IPS-NIHi7 (cell line): ENCODE data around the gene PDK3.

Experiments
- DNase-seq: peaks from one replicate; pipeline ENCODE4 v3.0.0; 2012; ENCODE audit warnings: mixed read lengths; ENCODE audit errors: extremely low spot score

The PDK3 gene

DNA sequence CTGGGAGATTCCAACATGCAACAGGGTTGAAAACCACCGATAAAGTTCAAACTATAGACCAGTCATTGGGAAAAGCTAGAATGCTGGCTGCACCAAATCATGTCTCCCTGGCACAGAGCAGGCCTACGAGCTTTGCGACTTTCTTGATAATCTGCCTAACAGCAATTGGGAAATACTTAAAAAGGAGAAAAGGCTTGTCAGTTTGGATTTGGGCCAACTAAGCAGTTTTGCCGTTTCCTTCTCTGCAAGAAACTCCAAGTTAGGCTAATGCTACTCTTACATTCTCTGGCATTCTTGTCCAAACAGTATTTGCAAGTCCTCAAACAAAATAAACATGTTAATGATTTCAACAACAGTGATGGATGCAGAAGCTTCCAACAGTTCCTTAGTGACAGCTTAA is 87.9 kb downstream of the PDK3 start:
- DNase-seq: no peak

DNA sequence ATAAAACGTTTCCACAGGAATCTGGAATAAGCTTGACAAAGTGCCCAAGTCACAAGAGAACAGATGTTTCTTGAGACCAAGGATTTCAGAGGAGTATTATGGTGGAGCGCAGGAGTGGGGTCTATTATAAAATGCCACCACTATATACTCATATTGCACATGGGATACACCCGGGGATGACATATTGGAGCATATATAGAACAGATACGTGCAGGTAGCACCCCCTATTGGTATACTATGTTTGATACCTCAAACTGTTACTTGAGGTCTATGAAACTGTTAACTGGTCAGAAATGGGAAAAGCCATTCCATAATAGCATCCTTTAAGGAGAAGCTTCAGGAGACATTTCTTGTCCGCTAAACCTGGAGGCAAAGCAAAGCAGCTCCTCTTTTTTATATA is 96.0 kb downstream of the PDK3 start:
- peak; percentile 52 for DNase-seq

DNA sequence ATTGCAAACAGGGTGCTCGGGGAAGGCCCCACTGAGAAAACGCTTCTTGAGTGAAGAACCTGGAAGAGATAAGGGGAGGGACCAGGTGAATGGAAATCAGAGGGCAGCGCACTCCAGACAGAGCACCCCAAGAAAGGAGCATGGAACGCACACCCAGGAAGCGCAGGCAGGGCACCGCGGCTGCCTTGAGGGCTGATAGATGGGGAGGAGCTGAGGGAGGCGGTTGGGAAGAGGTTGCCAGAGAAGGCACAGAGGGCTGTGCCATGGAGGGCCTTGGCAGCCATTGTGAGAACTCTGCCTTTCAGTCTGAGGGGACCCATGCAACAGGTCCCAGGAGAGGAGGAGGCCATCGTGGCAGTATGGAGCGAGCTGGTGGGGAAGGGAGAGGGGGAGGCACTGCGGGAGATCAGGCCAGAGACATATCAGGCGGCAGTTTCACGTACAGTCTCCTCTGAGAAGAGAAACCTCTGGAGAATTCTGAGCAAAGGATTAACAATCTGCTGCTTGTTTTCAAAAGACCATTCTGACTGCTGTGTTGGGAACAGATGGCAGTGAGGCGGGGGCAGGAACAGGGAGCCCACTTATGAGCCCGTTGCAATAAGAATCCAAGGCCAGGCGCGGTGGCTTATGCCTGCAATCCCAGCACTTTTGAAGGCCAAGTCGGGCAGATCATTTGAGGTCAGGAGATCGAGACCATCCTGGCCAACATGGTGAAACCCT is 98.4 kb downstream of the PDK3 start:
- DNase-seq: no peak

DNA sequence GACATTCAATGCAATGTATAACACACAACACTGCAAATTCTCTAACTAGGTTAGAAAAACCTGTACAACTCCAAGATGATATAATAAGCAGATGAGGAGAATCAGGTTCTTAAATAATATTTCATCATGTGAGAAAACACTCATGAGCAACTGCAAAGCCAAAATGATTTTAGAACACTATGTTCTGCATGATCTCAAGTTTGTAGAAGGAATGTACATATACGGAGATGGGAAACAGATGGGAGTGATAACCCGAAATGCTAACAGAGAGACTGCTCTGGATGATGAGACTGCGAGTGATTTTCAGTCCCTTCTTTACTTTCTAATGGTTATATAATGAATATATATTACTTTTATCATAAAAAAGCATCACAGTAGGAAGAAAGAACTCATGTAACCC is 101.2 kb downstream of the PDK3 start:
- no peak for DNase-seq

DNA sequence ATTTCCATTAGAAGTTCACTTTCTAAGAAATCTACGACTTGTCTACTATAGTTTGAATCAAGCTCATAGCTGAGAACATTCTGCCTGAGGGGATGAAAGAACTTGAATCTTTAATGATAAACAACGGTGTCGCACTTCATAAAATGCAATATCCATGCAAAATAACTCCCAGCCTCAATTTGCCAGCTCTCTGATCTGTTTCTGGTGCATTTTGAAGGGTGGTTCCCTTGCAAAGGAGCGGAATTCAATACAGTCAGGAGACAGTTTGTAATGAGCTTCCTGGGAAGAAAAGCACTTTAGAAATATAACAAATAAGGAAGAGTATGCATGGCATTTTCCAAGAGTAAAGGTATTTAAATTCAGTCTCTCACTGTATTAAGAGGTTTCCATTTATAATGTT is 102.1 kb downstream of the PDK3 start:
- no peak for DNase-seq

DNA sequence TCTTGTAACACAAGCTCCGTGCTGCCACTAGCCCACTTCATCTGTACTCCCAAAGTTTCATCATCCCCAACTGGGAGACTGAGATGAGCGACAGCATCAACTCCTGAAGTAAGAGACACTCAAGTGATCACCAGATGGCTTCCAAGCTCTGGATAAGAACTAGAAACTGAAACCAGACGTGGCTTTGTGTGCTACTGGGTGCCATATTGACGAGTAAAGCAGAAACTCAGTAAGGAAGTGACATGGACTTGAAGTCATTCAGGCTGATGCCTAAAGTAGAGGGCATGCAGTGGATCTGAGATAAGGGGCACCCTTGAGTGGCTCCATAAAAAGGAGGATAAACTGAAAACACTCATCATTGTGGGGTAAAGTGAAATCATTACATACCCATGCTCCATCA is 109.7 kb downstream of the PDK3 start:
- DNase-seq: no peak

DNA sequence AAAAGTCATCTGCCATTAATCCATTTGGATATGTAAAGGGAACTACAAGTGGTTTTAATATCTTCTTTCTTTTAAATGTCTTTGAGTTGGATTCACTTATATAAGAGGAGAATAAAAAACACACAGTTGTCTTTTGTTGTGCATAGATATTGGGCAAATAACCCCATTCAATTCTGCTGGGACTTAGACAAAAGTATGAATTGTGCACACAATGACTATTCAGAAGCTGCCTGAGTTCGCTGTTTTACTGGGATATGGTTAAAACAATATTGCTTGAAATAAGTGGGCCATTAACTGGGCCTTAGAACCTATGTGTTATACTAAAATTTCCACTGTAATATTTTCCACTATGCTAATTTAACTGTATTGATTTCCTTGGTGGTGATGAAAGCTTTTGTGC is 110.4 kb downstream of the PDK3 start:
- no peak for DNase-seq

DNA sequence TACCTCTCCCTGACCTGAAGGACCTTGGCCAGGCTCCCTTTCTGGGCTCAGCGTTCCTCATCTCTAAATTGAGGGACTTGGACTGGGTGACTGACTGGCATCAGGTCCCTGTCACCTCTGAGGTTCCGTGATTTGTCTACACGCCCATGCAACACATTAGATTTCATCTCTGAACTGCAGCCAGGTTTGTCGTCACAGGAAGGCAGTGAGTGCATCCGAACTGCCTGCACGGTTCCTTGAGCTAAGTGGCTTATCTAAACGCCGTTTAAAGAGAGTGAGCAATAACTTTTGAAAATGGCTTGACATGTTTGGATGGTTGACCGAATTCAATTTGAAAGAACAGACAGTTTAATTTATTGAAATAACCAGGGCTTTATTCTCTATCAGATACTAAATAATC is 112.0 kb downstream of the PDK3 start:
- DNase-seq: no peak
